ENCODE measurements around the gene SLC9C2. TPM values are rescaled to one million over a fixed set of nuclear protein-coding genes. Genes with fewer than 3 reads are reported as not detected.

SLC9C2 gene
- total RNA-seq, 2 experiments from 2014 or later, result not detected

DNA sequence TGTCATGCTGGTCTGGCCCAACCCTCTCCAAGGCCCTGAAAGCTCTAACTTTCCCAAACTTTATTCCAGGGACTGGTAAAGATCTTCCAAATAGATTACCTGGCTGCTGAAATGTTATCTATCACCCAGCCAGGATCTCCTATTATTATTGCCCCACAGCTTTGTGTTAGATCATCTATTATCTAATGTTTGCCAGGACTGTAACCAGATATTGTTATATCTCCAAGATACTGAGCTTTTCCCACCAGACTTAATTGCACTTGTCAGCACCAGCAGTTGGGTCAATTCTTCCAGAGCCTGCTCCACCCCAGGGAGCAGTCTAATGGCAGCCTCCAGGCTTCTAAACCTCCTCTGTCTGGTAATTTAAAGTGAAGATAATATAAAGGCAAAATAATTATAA is 66.6 kb downstream of the SLC9C2 start:
- no peak for ATAC-seq (ENCODE audit: poor library complexity)
- CTCF ChIA-PET, result no interaction called here
- H3K36me3 Mint-ChIP-seq (ENCODE audit: low read depth), result no peaks in the 10 kb centered on the region

GRCh38 chr1:173532237-173532636 is 70.6 kb downstream of the SLC9C2 start:
- Mint-ChIP-seq H3K4me3 (peak overlapping the region; percentile 61), H3K4me1 (ENCODE audit: low read depth) (peaks cover 30% of the 10 kb centered on the region), H3K27me3 (no peaks in the 10 kb centered on the region), H3K27ac (no peak overlapping the region), H3K36me3 (ENCODE audit: low read depth) (no peaks in the 10 kb centered on the region), H3K9me3 (no peaks in the 10 kb centered on the region)
- Histone ChIP-seq H3K4me1 (ENCODE audit: insufficient read depth, low read length) (peaks cover 5% of the 10 kb centered on the region), H3K4me3 (ENCODE audit: low read length) (no peak overlapping the region), H3K9me3 (ENCODE audit: control insufficient read depth in 1 of 2, insufficient read depth in 1 of 2, low read length in 2 of 2) (no peaks in the 10 kb centered on the region), H3K36me3 (ENCODE audit: insufficient read depth, low read length) (no peaks in the 10 kb centered on the region), H3K27me3 (ENCODE audit: control insufficient read depth in 1 of 2, insufficient read depth in 2 of 2, low read length in 2 of 2) (no peaks in the 10 kb centered on the region), H3K27ac (ENCODE audit: low read depth in 1 of 2, low read length in 2 of 2) (no peak overlapping the region)
- intact Hi-C loops (cut with DNase I, micrococcal nuclease), result no loop called here
- POLR2A ChIA-PET, result interaction anchor here (1.4 kb wide), 1 partner anchor 47 kb away, joined by 3 read pairs; no protein-coding TSS in a partner anchor
- no peak for TF ChIP-seq CTCF (IDR thresholded peaks at IDR 0.05)
- ATAC-seq (ENCODE audit: poor library complexity), result no peak
- CTCF ChIA-PET, result no interaction called here
- peak in 1 of 14 experiments; percentile 52 for DNase-seq

More for the DNA sequence above, 66.6 kb downstream of the SLC9C2 start:
- Histone ChIP-seq H3K36me3 (ENCODE audit: insufficient read depth, low read length) (no peaks in the 10 kb centered on the region), H3K9me3 (ENCODE audit: control insufficient read depth in 1 of 2, insufficient read depth in 1 of 2, low read length in 2 of 2) (no peaks in the 10 kb centered on the region), H3K27me3 (ENCODE audit: control insufficient read depth in 1 of 2, insufficient read depth in 2 of 2, low read length in 2 of 2) (no peaks in the 10 kb centered on the region), H3K4me3 (ENCODE audit: low read length) (no peak overlapping the region), H3K4me1 (ENCODE audit: insufficient read depth, low read length) (peaks cover 5% of the 10 kb centered on the region), H3K27ac (ENCODE audit: low read depth in 1 of 2, low read length in 2 of 2) (no peak overlapping the region)
- no peak for TF ChIP-seq CTCF (IDR thresholded peaks at IDR 0.05)
- POLR2A ChIA-PET, result no interaction called here
- H3K4me1 Mint-ChIP-seq (ENCODE audit: low read depth), result peaks cover 10% of the 10 kb centered on the region
- intact Hi-C loops (cut with DNase I, micrococcal nuclease), result no loop called here
- no peak overlapping the region for H3K4me3 Mint-ChIP-seq
- no peak for DNase-seq
- no peak overlapping the region for H3K27ac Mint-ChIP-seq
- H3K27me3 Mint-ChIP-seq, result no peaks in the 10 kb centered on the region
- no peaks in the 10 kb centered on the region for H3K9me3 Mint-ChIP-seq

DNA sequence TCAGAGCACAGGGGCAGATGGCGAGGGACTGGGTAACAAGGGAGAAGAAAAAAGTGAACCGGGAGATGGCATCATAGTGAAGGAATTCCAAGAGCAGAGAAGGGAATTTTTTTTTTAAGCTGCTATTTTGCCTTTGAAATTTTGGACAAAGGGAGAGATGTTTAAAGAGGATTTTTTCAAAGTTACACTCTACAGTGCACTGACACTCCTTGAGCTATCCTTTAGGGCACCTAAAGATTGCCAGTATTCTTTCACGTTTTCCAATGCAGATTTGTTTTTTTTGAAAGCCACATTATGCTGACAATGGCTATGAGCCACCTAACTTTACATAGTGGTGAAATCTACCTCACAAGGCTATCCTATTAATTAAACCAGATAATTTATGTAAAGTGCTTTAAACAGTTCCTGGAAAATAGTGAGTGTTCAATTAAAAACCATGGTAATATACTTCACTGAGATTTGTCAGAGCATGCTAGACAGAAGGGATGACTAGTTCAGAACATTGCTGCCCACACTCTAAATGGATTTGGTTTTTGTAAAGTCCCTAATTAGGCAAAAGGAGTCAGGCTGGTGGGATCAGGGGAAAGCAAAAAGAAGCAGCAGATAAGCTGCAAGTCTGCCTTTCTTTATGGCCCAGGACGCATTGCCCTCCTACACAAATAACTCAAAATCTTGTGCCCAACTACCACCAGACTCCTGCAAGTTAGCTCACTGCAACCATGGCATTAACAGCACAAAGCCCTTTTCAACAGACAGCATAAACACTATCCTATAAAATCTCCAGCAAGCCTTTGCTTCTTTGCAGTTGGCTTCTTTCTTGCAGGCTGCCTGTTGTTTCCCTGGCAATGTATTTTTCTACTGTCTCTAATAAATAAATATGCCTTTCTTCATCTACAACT is 71.8 kb downstream of the SLC9C2 start:
- no peak for TF ChIP-seq CTCF (IDR thresholded peaks at IDR 0.05)
- H3K36me3 ChIP-seq (ENCODE audit: insufficient read depth, low read length), result no peaks in the 10 kb centered on the region
- CTCF ChIA-PET, result no interaction called here
- POLR2A ChIA-PET, result interaction anchor here (1.4 kb wide), 1 partner anchor 46 kb away, joined by 3 read pairs; no protein-coding TSS in a partner anchor
- Mint-ChIP-seq H3K9me3 (no peaks in the 10 kb centered on the region), H3K4me1 (ENCODE audit: low read depth) (peaks cover 30% of the 10 kb centered on the region), H3K36me3 (ENCODE audit: low read depth) (no peaks in the 10 kb centered on the region), H3K27ac (no peak overlapping the region), H3K4me3 (no peak overlapping the region), H3K27me3 (no peaks in the 10 kb centered on the region)
- no peak for DNase-seq
- no peaks in the 10 kb centered on the region for H3K9me3 ChIP-seq (ENCODE audit: control insufficient read depth in 1 of 2, insufficient read depth in 1 of 2, low read length in 2 of 2)
- ATAC-seq (ENCODE audit: poor library complexity), result no peak
- no peaks in the 10 kb centered on the region for H3K27me3 ChIP-seq (ENCODE audit: control insufficient read depth in 1 of 2, insufficient read depth in 2 of 2, low read length in 2 of 2)
- H3K27ac ChIP-seq (ENCODE audit: low read depth in 1 of 2, low read length in 2 of 2), result no peak overlapping the region
- peaks cover 5% of the 10 kb centered on the region for H3K4me1 ChIP-seq (ENCODE audit: insufficient read depth, low read length)
- no peak overlapping the region for H3K4me3 ChIP-seq (ENCODE audit: low read length)
- intact Hi-C loops (cut with DNase I, micrococcal nuclease), result no loop called here
